SU-DHL-6 (cell line): Measurements from ENCODE around the gene FGD5.

Experiments used
- EZH2phosphoT487 ChIP-seq: fragments of 200-600 bp; sonication (generic), shearing (Covaris generic); conservative IDR thresholded peaks from 2 replicates; pipeline ENCODE4 v1.6.1; 2018; ENCODE audit warnings: mild to moderate bottlenecking, antibody characterized with exemption, low read length, moderate library complexity, mixed read lengths
- TF ChIP-seq, protein P1 (sequence below): fragments of 200-600 bp; sonication (generic); IDR thresholded peaks from one replicate; pipeline ENCODE4 v1.5.1; 2017; ENCODE audit warnings: antibody characterized with exemption, mild to moderate bottlenecking, low read length, moderate library complexity; ENCODE audit not compliant: insufficient read depth, poor library complexity, severe bottlenecking

DNA sequence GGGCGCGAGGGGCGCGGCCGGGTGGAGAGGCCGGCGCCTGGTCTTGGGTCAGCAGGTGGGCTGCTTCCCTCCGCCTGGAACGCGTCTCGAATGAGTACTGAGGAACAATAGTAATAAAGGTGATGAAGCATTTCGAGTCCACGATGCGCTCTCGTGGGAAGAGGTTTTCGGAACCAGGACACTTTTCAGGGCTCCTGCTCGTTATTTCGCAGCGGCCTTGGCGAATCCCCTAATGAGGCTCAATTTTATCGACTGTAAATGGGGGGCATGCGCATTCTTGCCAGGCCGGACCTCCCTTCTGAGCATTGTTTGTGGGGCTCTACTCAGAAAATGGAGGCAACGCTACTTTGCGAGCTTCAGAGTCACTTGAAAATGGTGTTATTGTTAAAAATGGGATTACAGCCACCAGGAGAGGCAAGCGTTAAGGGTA, 129.9 kb downstream of the FGD5 start:
- TF ChIP-seq, protein P1, sequence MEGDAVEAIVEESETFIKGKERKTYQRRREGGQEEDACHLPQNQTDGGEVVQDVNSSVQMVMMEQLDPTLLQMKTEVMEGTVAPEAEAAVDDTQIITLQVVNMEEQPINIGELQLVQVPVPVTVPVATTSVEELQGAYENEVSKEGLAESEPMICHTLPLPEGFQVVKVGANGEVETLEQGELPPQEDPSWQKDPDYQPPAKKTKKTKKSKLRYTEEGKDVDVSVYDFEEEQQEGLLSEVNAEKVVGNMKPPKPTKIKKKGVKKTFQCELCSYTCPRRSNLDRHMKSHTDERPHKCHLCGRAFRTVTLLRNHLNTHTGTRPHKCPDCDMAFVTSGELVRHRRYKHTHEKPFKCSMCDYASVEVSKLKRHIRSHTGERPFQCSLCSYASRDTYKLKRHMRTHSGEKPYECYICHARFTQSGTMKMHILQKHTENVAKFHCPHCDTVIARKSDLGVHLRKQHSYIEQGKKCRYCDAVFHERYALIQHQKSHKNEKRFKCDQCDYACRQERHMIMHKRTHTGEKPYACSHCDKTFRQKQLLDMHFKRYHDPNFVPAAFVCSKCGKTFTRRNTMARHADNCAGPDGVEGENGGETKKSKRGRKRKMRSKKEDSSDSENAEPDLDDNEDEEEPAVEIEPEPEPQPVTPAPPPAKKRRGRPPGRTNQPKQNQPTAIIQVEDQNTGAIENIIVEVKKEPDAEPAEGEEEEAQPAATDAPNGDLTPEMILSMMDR = no peak
- TF ChIP-seq EZH2phosphoT487 = no peak
